Right lobe of liver (tissue), 4 donors: ENCODE data around the gene C1RL.

Source experiments
- CTCF ChIP-seq, 4 donors: fragments of 200-600 bp in 3 of 4; fragments of 450-650 bp in 1 of 4; IDR thresholded peaks; one replicate each; pipeline versions ENCODE4 v1.5.1 to v1.8.0; 2016 to 2022; ENCODE audit warnings: antibody characterized with exemption in 4 of 4, mild to moderate bottlenecking in 2 of 4
- POLR2A ChIP-seq: fragments of 450-650 bp; IDR thresholded peaks from one replicate; pipeline ENCODE4 v1.6.1; 2017; ENCODE audit warnings: antibody characterized with exemption, mild to moderate bottlenecking
- donor health status: DM: no; HTN: no; CAD: no.
- donor health status: DM: no; HTN: no; CAD: no.
- donor health status: DM: no; HTN: yes; CAD: no.

GRCh38 chr12:7146906-7147305 is 37.9 kb upstream of the C1RL start:
- no peak for TF ChIP-seq POLR2A
- TF ChIP-seq CTCF (IDR thresholded peaks at IDR 0.05), result no peak
